ENCODE measurements around the gene CYP2A7.
A peak's percentile ranks its signal among the peaks of the same experiment; 100 is the strongest.
"Not testable (repeated sequence)": the region's sequence is repeated elsewhere in the genome, so short reads cannot be mapped to it uniquely, and the experiment has no call there.

CYP2A7 gene

DNA sequence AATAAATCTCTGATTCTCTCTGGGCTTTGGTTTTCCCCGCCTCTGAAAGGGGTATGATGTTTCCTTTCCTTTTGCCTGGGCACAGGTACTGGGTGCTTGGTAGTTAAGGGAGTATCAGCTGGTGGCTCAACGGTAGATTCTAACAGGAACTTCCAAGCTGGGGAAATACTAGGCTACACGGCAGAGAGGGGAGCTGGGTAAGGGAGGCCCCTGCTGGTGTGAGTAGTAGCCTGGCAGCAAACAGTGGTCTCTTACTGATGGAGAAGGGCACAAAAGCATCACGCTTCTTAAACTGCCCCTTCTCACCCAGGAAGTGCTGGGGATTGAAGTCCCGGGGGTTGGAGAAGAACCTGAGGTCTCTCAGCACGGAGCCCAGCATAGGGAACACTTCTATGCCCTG is 26.9 kb upstream of the CYP2A7 start:
- ATAC-seq (replicated peaks): no peak

DNA sequence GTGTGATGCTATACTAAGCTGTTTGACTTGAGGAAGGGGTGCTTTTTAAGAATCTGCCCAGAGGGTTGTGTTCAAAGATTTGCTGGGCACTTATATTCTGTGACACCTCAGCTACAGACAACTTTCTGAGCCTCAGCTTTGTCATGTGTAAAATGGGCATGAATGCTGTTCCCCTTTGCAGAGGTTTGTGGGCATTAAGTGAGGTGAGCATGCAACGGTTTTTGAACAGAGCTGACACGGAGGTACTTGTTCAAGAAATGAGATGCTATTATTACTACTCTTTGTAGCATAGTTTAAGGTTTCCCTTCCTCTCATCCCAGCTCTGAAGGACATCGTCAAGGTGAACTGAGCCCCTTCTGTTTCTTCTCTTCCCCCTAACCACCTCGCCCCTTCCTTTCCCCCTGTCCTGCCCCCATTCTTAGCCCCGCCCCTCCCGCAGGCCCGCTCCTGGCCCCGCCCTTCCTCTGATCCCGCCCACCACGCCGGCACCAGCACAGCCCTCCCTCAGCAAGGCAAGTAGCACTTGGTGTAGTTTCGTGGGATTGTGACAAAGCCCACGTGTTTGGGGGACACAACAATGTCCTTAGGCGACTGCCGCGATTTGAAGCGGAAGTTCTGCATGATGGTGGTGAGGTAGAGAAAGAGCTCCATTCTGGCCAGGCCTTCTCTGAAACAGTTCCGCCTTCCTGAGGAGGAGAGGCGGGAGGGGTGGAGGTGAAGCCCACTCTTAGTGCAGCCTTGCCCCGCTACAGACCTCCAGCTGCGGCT is 26.1 kb upstream of the CYP2A7 start:
- ATAC-seq (replicated peaks): peak; percentile 62
- peak overlapping the region; percentile 52 to 74 for H3K4me3 Mint-ChIP-seq
- peaks cover 6 to 15% of the 10 kb centered on the region in 2 donors for H3K4me1 Mint-ChIP-seq (ENCODE audit: low read depth in 2 of 2)
- peaks cover 3% of the 10 kb centered on the region for H3K36me3 Mint-ChIP-seq (ENCODE audit: insufficient read depth)
- H3K9me3 Mint-ChIP-seq: no peaks in the 10 kb centered on the region
- DNase-seq: peak; percentile 4 to 53 (median 21)
- peak overlapping the region in 1 of 2 donors; percentile 58 for H3K27ac Mint-ChIP-seq
- H3K27me3 Mint-ChIP-seq: peaks cover 39 to 79% of the 10 kb centered on the region in 2 donors

More for the DNA sequence above, 26.9 kb upstream of the CYP2A7 start:
- H3K4me3 Mint-ChIP-seq: peak overlapping the region in 1 of 2 donors; percentile 74
- DNase-seq: peak in 1 of 3 experiments; percentile 33
- peaks cover 2 to 5% of the 10 kb centered on the region in 2 donors for H3K9me3 Mint-ChIP-seq
- peaks cover 3% of the 10 kb centered on the region for H3K36me3 Mint-ChIP-seq (ENCODE audit: insufficient read depth)
- H3K27me3 Mint-ChIP-seq: peaks cover 39 to 79% of the 10 kb centered on the region in 2 donors
- peaks cover 6 to 15% of the 10 kb centered on the region in 2 donors for H3K4me1 Mint-ChIP-seq (ENCODE audit: low read depth in 2 of 2)
- H3K27ac Mint-ChIP-seq: peak overlapping the region in 1 of 2 donors; percentile 58

DNA sequence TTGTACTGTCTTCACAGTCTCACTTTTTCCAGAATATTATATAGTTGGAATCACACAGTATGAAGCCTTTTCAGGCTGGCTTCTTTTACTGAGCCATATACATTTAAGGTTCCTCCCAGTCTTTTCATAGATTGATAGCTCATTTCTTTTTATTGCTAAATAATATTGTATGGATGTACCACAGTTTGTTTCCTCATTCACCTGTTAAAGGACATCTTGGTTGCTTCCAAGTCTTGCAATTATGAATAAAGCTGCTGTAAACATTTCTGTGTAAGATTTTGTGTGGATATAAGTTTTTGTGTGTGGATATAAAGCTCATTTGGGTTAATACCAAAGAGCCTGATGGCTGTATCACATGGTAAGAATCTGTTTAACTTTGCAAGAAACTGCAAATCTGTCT is 24.5 kb upstream of the CYP2A7 start:
- H3K9me3 Mint-ChIP-seq: no peaks in the 10 kb centered on the region
- no peak overlapping the region for H3K4me3 Mint-ChIP-seq
- no peak for ATAC-seq (replicated peaks)
- no peak overlapping the region for H3K27ac Mint-ChIP-seq
- peaks cover 3% of the 10 kb centered on the region for H3K36me3 Mint-ChIP-seq (ENCODE audit: insufficient read depth)
- no peak for DNase-seq
- peaks cover 36 to 66% of the 10 kb centered on the region in 2 donors for H3K27me3 Mint-ChIP-seq
- H3K4me1 Mint-ChIP-seq (ENCODE audit: low read depth in 2 of 2): peaks cover 6 to 15% of the 10 kb centered on the region in 2 donors

DNA sequence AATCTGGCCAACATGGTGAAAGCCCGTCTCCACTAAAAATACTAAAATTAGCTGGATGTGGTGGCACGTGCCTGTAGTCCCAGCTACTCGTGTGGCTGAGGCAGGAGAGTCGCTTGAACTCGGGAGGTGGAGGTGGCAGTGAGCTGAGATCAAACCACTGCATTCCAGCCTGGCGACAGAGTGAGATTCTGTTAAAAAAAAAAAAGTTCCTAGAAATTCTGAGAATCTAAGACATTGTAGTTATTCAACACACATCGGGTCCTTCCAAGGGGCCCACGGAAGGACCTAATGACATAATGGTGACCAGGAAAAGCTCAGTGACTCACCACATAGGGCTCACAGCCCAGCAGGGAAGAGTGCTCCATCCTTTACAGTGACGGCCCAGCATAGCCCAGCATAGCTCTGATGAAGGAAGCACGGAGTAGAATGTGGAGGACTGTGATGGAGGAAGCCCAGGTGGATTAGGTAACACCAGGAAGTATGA is 22.7 kb upstream of the CYP2A7 start:
- DNase-seq; H3K9me3 Mint-ChIP-seq; ATAC-seq (replicated peaks); H3K36me3 Mint-ChIP-seq (ENCODE audit: insufficient read depth); H3K4me3 Mint-ChIP-seq; H3K27ac Mint-ChIP-seq: not testable (repeated sequence)
- H3K4me1 Mint-ChIP-seq (ENCODE audit: low read depth in 2 of 2): peaks cover 16 to 24% of the 10 kb centered on the region in 2 donors
- peaks cover 44 to 74% of the 10 kb centered on the region in 2 donors for H3K27me3 Mint-ChIP-seq

DNA sequence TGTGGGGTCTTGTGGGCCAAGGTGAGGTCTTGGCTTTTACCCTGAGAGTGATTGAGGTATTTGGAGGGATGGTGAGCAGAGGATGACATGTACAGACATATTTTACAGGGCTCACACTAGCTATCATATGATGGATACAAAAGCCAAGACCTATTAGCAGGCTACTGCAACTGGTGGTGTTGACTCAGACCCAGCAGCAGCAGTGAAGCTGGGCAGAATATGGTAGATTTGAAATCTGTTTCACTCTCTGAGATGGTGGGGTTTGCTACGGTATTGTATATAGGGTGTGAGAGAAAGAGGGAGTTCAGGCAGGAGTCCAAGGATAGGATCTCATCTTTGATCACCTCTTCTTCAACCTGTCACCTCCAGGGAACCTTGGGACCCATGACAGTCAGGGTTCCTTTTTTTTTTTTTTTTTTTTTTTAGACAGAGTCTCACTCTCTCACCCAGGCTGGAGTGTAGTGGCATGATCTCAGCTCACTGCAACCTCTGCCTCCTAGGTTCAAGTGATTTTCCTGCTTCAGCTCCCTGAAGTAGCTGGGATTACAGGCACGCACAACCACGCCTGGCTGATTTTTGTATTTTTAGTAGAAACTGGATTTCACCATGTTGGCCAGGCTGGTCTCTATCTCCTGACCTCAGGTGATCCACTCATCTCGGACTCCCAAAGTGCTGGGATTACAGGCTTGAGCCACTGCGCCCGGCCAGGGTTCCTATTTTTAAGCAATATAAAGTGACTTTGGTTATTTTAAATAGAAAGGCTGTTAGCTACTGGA is 20.1 kb upstream of the CYP2A7 start:
- H3K4me3 Mint-ChIP-seq; ATAC-seq (replicated peaks); H3K9me3 Mint-ChIP-seq; DNase-seq; H3K36me3 Mint-ChIP-seq (ENCODE audit: insufficient read depth); H3K27ac Mint-ChIP-seq: not testable (repeated sequence)
- Mint-ChIP-seq H3K4me1 (ENCODE audit: low read depth in 2 of 2) (peaks cover 10 to 12% of the 10 kb centered on the region in 2 donors), H3K27me3 (peaks cover 30 to 51% of the 10 kb centered on the region in 2 donors)

DNA sequence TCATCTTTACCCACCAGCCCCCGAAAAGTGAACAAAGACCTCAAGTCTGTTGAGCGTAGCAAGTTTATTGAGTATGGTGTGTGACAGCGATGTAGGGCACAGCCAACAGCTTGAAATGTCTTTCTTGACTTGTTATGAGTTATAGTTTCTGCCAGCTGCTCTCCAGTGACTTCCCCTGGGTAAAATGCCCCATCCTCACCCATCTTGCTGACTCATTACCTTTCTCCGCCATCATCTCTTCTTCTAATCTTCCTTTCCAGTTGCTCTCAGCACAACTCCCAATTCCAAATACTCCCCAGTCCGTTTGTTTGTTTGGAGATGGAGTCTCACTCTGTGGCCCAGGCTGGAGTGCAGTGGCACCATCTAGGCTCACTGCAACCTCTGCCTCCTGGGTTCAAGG is 18.5 kb upstream of the CYP2A7 start:
- Mint-ChIP-seq H3K27me3 (peaks cover 41 to 50% of the 10 kb centered on the region in 2 donors), H3K27ac (peak overlapping the region in 1 of 2 donors; percentile 64)

DNA sequence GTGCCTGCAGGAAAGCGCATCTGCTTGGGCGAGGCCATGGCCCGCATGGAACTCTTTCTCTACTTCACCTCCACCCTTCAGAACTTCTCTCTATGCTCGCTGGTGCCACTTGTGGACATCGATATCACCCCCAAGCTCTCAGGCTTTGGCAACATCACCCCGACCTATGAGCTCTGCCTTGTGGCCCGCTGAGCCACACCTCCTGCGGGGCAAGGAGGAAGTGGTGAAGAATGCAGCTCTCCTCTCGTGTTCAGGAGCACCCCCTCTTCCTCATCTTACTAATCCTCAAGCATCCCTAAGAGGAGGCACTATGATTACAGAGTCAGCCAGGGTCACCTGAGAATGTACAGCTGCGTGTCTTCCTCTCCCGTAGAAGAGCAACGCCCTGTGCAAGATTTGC is 17.9 kb upstream of the CYP2A7 start:
- DNase-seq (peak in 1 of 3 experiments; percentile 26), ATAC-seq (replicated peaks) (peak; percentile 79)
- H3K9me3 Mint-ChIP-seq; H3K36me3 Mint-ChIP-seq (ENCODE audit: insufficient read depth): not testable (repeated sequence)
- Mint-ChIP-seq H3K4me1 (ENCODE audit: low read depth in 2 of 2) (peaks cover 10 to 12% of the 10 kb centered on the region in 2 donors), H3K27me3 (peaks cover 42 to 50% of the 10 kb centered on the region in 2 donors), H3K4me3 (peak overlapping the region in 1 of 2 donors; percentile 51), H3K27ac (peak overlapping the region in 1 of 2 donors; percentile 64)

More for the DNA sequence above, 18.5 kb upstream of the CYP2A7 start:
- Mint-ChIP-seq H3K4me3 (peak overlapping the region in 1 of 2 donors; percentile 51), H3K4me1 (ENCODE audit: low read depth in 2 of 2) (peaks cover 10 to 12% of the 10 kb centered on the region in 2 donors)
- not testable (repeated sequence) for DNase-seq; H3K9me3 Mint-ChIP-seq; H3K36me3 Mint-ChIP-seq (ENCODE audit: insufficient read depth); ATAC-seq (replicated peaks)

DNA sequence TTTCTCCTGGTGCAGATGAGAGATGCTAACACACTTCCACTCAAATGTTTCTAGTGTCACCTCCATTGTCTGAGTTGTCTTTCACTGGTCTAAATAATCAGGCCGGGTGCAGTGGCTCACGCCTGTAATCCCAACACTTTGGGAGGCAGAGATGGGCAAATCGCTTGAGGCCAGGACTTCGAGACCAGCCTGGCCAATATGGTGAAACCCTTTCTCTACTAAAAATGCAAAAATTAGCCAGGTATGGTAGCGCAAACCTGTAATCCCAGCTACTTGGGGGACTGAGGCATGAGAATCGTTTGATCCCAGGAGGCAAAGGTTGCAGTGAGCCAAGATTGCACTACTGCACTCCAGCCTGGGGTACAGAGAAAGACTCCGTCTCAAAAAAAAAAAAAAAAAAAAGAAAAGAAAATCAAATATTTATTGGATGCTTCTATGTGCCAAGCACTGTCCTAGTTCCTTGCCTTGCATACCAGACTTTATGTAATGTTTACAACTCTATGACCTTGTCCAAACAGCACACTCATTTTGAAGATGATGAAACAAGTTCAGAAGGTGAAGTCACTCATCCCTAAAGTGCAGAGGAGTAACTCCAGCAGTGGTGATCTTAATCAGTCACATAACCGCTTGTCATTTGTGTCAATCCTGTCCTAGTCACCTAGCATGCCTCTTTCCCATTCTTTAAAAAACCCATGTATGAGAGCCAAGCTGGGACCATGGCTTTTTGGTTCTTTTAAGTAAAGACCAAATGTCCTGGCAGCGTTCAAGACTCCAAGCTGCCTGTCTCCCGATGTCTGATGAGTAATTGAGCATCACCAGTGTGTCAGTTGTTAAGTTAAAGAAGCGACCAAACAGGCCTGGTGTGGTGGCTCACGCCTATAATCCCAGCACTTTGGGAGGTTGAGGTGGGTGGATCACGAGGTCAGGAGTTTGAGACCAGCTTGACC is 15.1 kb upstream of the CYP2A7 start:
- not testable (repeated sequence) for ATAC-seq (replicated peaks); H3K27ac Mint-ChIP-seq; DNase-seq; H3K4me3 Mint-ChIP-seq; H3K9me3 Mint-ChIP-seq; H3K36me3 Mint-ChIP-seq (ENCODE audit: insufficient read depth)
- Mint-ChIP-seq H3K27me3 (peaks cover 40 to 51% of the 10 kb centered on the region in 2 donors), H3K4me1 (ENCODE audit: low read depth in 2 of 2) (peaks cover 10 to 12% of the 10 kb centered on the region in 2 donors)

DNA sequence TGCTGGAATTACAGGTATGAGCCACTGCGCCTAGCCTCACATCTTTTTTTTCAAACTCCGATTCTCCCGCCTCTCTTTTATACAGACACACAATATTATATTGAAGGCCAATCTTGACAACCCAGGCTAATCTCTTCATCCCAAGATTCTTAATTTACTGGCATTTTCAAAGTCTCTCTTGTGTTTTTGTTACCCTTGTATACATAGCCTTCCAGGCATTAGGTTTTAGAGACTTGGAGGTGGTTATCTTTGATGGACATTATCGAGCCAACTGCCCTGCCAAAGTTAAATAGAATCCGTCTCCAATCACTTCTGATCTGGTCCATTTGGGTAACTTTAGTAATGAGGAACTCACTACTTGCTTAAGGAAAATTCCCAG is 14.4 kb upstream of the CYP2A7 start:
- Mint-ChIP-seq H3K36me3 (ENCODE audit: insufficient read depth) (peaks cover 3% of the 10 kb centered on the region), H3K27me3 (peaks cover 46 to 56% of the 10 kb centered on the region in 2 donors), H3K27ac (no peak overlapping the region), H3K9me3 (no peaks in the 10 kb centered on the region), H3K4me3 (no peak overlapping the region), H3K4me1 (ENCODE audit: low read depth in 2 of 2) (peaks cover 10 to 12% of the 10 kb centered on the region in 2 donors)
- ATAC-seq (replicated peaks) (no peak), DNase-seq (no peak)

DNA sequence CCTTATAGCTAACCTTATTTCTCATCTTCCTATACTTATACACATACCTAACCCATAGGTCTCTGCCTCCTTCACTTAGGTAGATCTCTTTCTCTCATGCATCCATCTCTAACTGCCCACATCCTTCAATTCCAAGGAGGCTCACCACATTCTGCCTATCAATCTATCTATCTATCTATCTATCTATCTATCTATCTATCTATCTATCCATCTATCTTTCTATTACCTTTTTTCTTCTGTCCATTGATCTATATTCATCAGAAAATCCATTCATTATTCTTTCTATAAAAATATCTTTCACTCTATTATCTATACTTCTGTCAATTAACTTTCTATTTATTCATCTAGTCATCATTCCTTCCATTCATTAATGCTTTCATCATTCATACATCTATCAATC is 11.1 kb upstream of the CYP2A7 start:
- Mint-ChIP-seq H3K36me3 (ENCODE audit: insufficient read depth) (peaks cover 3% of the 10 kb centered on the region), H3K27me3 (peaks cover 42 to 60% of the 10 kb centered on the region in 2 donors), H3K9me3 (no peaks in the 10 kb centered on the region), H3K4me1 (ENCODE audit: low read depth in 2 of 2) (no peaks in the 10 kb centered on the region), H3K4me3 (no peak overlapping the region), H3K27ac (no peak overlapping the region)
- DNase-seq: no peak
- ATAC-seq (replicated peaks): no peak

DNA sequence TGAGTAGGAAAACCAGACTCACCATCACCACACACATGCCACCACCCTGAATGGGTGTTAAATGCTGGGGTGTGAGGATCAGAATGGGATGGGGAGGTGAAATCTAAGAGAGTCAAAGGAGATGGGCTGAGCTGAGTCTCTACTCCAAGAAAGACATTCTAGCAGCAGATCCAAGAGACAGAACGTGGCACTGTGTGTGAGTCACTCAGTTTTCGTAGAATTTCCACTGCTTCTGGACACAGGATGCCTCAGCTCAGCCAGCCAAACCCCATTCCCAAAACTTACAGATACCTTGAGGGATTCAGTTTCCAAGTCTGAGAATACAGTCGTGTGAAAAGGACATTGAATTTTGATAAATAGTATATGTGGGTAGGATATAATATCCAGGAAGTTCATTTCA is 7.3 kb upstream of the CYP2A7 start:
- ATAC-seq (replicated peaks) (no peak), DNase-seq (no peak)
- peaks cover 30 to 39% of the 10 kb centered on the region in 2 donors for H3K27me3 Mint-ChIP-seq
- peaks cover 2% of the 10 kb centered on the region for H3K36me3 Mint-ChIP-seq (ENCODE audit: insufficient read depth)
- no peaks in the 10 kb centered on the region for H3K4me1 Mint-ChIP-seq (ENCODE audit: low read depth in 2 of 2)
- H3K4me3 Mint-ChIP-seq: no peak overlapping the region
- H3K9me3 Mint-ChIP-seq: no peaks in the 10 kb centered on the region
- H3K27ac Mint-ChIP-seq: no peak overlapping the region

DNA sequence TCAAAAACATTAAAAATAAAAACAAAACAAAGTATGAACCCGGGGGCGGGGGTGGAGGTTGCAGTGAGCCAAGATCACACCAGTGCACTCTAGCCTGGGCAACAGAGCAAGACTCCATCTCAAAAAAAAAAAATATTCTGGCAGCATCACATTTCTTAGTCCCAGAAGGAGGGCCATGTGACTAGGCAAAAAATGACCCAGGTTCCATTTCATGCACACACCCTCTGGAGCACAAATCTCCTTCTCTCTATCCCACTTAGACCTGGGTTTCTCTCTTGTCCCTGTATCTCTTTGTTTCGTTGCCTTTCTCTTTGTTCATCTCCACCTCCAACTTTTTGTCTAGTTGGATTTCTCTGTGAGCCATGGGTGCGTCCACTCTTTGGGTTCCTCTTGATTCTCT is 6.2 kb upstream of the CYP2A7 start:
- no peak for ATAC-seq (replicated peaks)
- H3K27ac Mint-ChIP-seq: no peak overlapping the region
- DNase-seq: no peak
- no peaks in the 10 kb centered on the region for H3K4me1 Mint-ChIP-seq (ENCODE audit: low read depth in 2 of 2)
- H3K27me3 Mint-ChIP-seq: peaks cover 21 to 27% of the 10 kb centered on the region in 2 donors
- H3K4me3 Mint-ChIP-seq: no peak overlapping the region
- no peaks in the 10 kb centered on the region for H3K36me3 Mint-ChIP-seq (ENCODE audit: insufficient read depth)
- no peaks in the 10 kb centered on the region for H3K9me3 Mint-ChIP-seq

All from effector memory CD8-positive, alpha-beta T cell (primary cell).